ENCODE data around the gene GRIA2.

Gene GRIA2

GRCh38 chr4:157303471-157303960 is 83.0 kb downstream of the GRIA2 start:
- Histone ChIP-seq H3K4me1 (ENCODE audit: control insufficient read depth, insufficient read depth, low read length) (no peaks in the 10 kb centered on the region), H3K9me3 (ENCODE audit: control insufficient read depth, insufficient read depth, low read depth, low read length) (no peaks in the 10 kb centered on the region), H3K36me3 (ENCODE audit: control insufficient read depth in 2 of 2, insufficient read depth in 1 of 2, low read length in 2 of 2) (no peaks in the 10 kb centered on the region), H3K4me3 (ENCODE audit: low read depth, low read length) (no peak overlapping the region), H3K27ac (ENCODE audit: extremely low read depth, low read depth, low read length) (no peak overlapping the region)
- CTCF ChIA-PET = no interaction called here
- TF ChIP-seq ZNF114 (tag by site-specific recombination; IDR thresholded peaks at IDR 0.05) (no peak), ZNF837 (tag by site-specific recombination; IDR thresholded peaks at IDR 0.05) (no peak), ZFHX2 (tag by site-specific recombination; conservative IDR thresholded peaks at IDR 0.05) (no peak), ZBTB49 (tag by site-specific recombination; IDR thresholded peaks at IDR 0.05; ENCODE audit: low read depth) (no peak), ZNF335 (tag by site-specific recombination; conservative IDR thresholded peaks at IDR 0.05) (no peak), ZFP3 (tag by site-specific recombination; IDR thresholded peaks at IDR 0.05; ENCODE audit: low read depth) (no peak), ZFP69B (tag by site-specific recombination; IDR thresholded peaks at IDR 0.05) (no peak)
- POLR2A ChIA-PET = no interaction called here

- H3K36me3 ChIP-seq (ENCODE audit: control insufficient read depth in 2 of 2, insufficient read depth in 1 of 2, low read length in 2 of 2) = no peaks in the 10 kb centered on the region
- no peak overlapping the region for H3K27ac ChIP-seq (ENCODE audit: extremely low read depth, low read depth, low read length)
- TF ChIP-seq ZNF768 (tag by site-specific recombination; IDR thresholded peaks at IDR 0.05) = no peak
- TF ChIP-seq, protein P1, sequence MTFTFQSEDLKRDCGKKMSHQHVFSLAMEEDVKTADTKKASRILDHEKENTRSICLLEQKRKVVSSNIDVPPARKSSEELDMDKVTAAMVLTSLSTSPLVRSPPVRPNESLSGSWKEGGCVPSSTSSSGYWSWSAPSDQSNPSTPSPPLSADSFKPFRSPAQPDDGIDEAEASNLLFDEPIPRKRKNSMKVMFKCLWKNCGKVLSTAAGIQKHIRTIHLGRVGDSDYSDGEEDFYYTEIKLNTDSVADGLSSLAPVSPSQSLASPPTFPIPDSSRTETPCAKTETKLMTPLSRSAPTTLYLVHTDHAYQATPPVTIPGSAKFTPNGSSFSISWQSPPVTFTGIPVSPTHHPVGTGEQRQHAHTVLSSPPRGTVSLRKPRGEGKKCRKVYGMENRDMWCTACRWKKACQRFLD (tag by site-specific recombination; IDR thresholded peaks at IDR 0.05) = no peak
- no peak for TF ChIP-seq HIC1 (tag by site-specific recombination; IDR thresholded peaks at IDR 0.05)
- TF ChIP-seq ZSCAN30 (tag by site-specific recombination; IDR thresholded peaks at IDR 0.05) = no peak
- no peak for TF ChIP-seq ZNF558 (tag by site-specific recombination; IDR thresholded peaks at IDR 0.05)
- TF ChIP-seq, protein P2, sequence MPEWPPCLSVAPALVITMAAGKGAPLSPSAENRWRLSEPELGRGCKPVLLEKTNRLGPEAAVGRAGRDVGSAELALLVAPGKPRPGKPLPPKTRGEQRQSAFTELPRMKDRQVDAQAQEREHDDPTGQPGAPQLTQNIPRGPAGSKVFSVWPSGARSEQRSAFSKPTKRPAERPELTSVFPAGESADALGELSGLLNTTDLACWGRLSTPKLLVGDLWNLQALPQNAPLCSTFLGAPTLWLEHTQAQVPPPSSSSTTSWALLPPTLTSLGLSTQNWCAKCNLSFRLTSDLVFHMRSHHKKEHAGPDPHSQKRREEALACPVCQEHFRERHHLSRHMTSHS (tag by site-specific recombination; IDR thresholded peaks at IDR 0.05) = no peak
- TF ChIP-seq ZNF280C (tag by site-specific recombination; IDR thresholded peaks at IDR 0.05) = no peak
- no peaks in the 10 kb centered on the region for H3K9me3 ChIP-seq (ENCODE audit: control insufficient read depth, insufficient read depth, low read depth, low read length)
- ChIA-PET POLR2A (no interaction called here), CTCF (no interaction called here)
- no peaks in the 10 kb centered on the region for H3K4me1 ChIP-seq (ENCODE audit: control insufficient read depth, insufficient read depth, low read length)
- H3K4me3 ChIP-seq (ENCODE audit: low read depth, low read length) = no peak overlapping the region
These were observed 84.2 kb downstream of the GRIA2 start for GRCh38 chr4:157304769-157305168.

Measured in HEK293 (cell line).